ENCODE data around the gene DNAAF2.

DNA sequence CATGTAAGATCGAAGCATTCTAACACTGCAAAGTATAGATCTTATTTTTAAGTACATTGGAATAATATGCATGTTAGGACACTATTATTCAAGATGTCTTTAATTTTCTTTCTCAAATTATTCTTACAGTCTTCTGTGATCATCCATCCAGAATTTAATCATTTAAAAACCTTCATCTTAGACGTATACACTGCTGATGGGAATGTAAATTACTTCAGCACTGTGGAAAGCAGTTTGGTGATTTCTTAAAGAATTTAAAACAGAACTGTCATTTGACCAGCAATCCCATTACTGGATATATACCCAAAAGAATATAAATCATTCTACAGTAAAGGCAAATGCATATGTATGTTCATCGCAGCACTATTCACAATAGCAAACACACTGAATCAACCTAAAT lies 45.7 kb downstream of the DNAAF2 start:
- TF ChIP-seq, protein P1, sequence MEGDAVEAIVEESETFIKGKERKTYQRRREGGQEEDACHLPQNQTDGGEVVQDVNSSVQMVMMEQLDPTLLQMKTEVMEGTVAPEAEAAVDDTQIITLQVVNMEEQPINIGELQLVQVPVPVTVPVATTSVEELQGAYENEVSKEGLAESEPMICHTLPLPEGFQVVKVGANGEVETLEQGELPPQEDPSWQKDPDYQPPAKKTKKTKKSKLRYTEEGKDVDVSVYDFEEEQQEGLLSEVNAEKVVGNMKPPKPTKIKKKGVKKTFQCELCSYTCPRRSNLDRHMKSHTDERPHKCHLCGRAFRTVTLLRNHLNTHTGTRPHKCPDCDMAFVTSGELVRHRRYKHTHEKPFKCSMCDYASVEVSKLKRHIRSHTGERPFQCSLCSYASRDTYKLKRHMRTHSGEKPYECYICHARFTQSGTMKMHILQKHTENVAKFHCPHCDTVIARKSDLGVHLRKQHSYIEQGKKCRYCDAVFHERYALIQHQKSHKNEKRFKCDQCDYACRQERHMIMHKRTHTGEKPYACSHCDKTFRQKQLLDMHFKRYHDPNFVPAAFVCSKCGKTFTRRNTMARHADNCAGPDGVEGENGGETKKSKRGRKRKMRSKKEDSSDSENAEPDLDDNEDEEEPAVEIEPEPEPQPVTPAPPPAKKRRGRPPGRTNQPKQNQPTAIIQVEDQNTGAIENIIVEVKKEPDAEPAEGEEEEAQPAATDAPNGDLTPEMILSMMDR (IDR thresholded peaks at IDR 0.05), result no peak
- no peak for TF ChIP-seq POLR2A (IDR thresholded peaks at IDR 0.05)
